Measurements from ENCODE around the gene INPP1. TPM values are rescaled to one million over a fixed set of nuclear protein-coding genes. Genes with fewer than 3 reads are reported as not detected.

The INPP1 gene
- total RNA-seq, 1 donor from 2014 or later: 20.4 TPM

GRCh38 chr2:190323406-190323805, 20.0 kb upstream of the INPP1 start:
- Histone ChIP-seq H3K9me3 (no peaks in the 10 kb centered on the region), H3K36me3 (no peaks in the 10 kb centered on the region), H3K27me3 (no peaks in the 10 kb centered on the region), H3K27ac (no peak overlapping the region), H3K4me3 (no peak overlapping the region), H3K4me1 (peaks cover 13% of the 10 kb centered on the region)
- no peak for DNase-seq (ENCODE audit: extremely low spot score in 2 of 2)
- TF ChIP-seq POLR2A (IDR thresholded peaks at IDR 0.05) (no peak), POLR2AphosphoS5 (IDR thresholded peaks at IDR 0.05; ENCODE audit: insufficient read depth in 1 of 2, low read depth in 1 of 2) (no peak), CTCF (IDR thresholded peaks at IDR 0.05) (no peak)
- intact Hi-C loops (cut with DNase I): no loop called here

GRCh38 chr2:190325588-190325987, 17.8 kb upstream of the INPP1 start:
- Histone ChIP-seq H3K36me3 (no peaks in the 10 kb centered on the region), H3K9me3 (no peaks in the 10 kb centered on the region), H3K4me1 (no peaks in the 10 kb centered on the region), H3K27ac (no peak overlapping the region), H3K4me3 (no peak overlapping the region), H3K27me3 (no peaks in the 10 kb centered on the region)
- no peak for DNase-seq (ENCODE audit: extremely low spot score in 2 of 2)
- intact Hi-C loops (cut with DNase I): no loop called here
- no peak for TF ChIP-seq CTCF (IDR thresholded peaks at IDR 0.05)
- no peak for TF ChIP-seq POLR2A (IDR thresholded peaks at IDR 0.05)
- no peak for TF ChIP-seq POLR2AphosphoS5 (IDR thresholded peaks at IDR 0.05; ENCODE audit: insufficient read depth in 1 of 2, low read depth in 1 of 2)

GRCh38 chr2:190327867-190328572, 15.4 kb upstream of the INPP1 start:
- DNase-seq (ENCODE audit: extremely low spot score in 2 of 2): no peak
- no peaks in the 10 kb centered on the region for H3K27me3 ChIP-seq
- intact Hi-C loops (cut with DNase I): no loop called here
- H3K4me1 ChIP-seq: no peaks in the 10 kb centered on the region
- H3K4me3 ChIP-seq: no peak overlapping the region
- TF ChIP-seq POLR2A (IDR thresholded peaks at IDR 0.05): no peak
- TF ChIP-seq POLR2AphosphoS5 (IDR thresholded peaks at IDR 0.05; ENCODE audit: insufficient read depth in 1 of 2, low read depth in 1 of 2): no peak
- TF ChIP-seq CTCF (IDR thresholded peaks at IDR 0.05): no peak
- no peak overlapping the region for H3K27ac ChIP-seq
- H3K9me3 ChIP-seq: no peaks in the 10 kb centered on the region
- no peaks in the 10 kb centered on the region for H3K36me3 ChIP-seq

- Histone ChIP-seq H3K27ac (no peak overlapping the region), H3K9me3 (no peaks in the 10 kb centered on the region), H3K4me3 (no peak overlapping the region), H3K4me1 (no peaks in the 10 kb centered on the region), H3K36me3 (no peaks in the 10 kb centered on the region), H3K27me3 (no peaks in the 10 kb centered on the region)
- TF ChIP-seq CTCF (IDR thresholded peaks at IDR 0.05) (no peak), POLR2A (IDR thresholded peaks at IDR 0.05) (no peak), POLR2AphosphoS5 (IDR thresholded peaks at IDR 0.05; ENCODE audit: insufficient read depth in 1 of 2, low read depth in 1 of 2) (no peak)
- intact Hi-C loops (cut with DNase I): no loop called here
- no peak for DNase-seq (ENCODE audit: extremely low spot score in 2 of 2)
Observed at GRCh38 chr2:190328573-190329147, 14.7 kb upstream of the INPP1 start.

GRCh38 chr2:190333395-190333794, 10.0 kb upstream of the INPP1 start:
- intact Hi-C loops (cut with DNase I): no loop called here
- no peak overlapping the region for H3K27ac ChIP-seq

More at GRCh38 chr2:190333395-190333794, 10.0 kb upstream of the INPP1 start:
- no peak for DNase-seq (ENCODE audit: extremely low spot score in 2 of 2)
- Histone ChIP-seq H3K4me1 (no peaks in the 10 kb centered on the region), H3K36me3 (no peaks in the 10 kb centered on the region), H3K4me3 (no peak overlapping the region), H3K9me3 (no peaks in the 10 kb centered on the region), H3K27me3 (no peaks in the 10 kb centered on the region)
- TF ChIP-seq CTCF (IDR thresholded peaks at IDR 0.05): no peak
- TF ChIP-seq POLR2A (IDR thresholded peaks at IDR 0.05): no peak
- no peak for TF ChIP-seq POLR2AphosphoS5 (IDR thresholded peaks at IDR 0.05; ENCODE audit: insufficient read depth in 1 of 2, low read depth in 1 of 2)
